Activated CD8-positive, alpha-beta memory T cell treated with anti-CD3 and anti-CD28 coated beads for 1 hour (primary cell): ENCODE measurements around the gene AGAP2.

ENCODE experiments used
- DNase-seq, 2 donors: peaks; one replicate each; pipeline ENCODE4 v3.0.0-alpha.2; 2020; ENCODE audit warnings: low read depth in 1 of 2; ENCODE audit errors: extremely low read depth in 1 of 2

AGAP2 gene

DNA sequence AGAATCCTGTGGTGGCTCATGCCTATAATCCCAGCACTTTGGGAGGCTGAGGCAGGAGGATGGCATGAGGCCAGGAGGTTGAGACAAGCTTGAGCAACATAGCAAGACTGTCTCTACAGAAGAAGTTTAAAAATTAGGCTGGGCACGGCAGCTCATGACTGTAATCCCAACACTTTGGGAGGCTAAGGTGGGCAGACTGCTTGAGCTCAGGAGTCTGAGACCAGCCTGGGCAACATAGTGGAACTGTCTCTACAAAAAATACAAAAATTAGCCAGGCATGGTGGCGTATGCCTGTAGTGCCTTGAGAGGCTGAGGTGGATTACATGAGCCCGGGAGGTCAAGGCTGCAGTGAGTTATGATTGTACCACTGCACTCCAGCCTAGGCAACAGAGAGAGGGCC is 29.3 kb upstream of the AGAP2 start:
- no peak for DNase-seq

DNA sequence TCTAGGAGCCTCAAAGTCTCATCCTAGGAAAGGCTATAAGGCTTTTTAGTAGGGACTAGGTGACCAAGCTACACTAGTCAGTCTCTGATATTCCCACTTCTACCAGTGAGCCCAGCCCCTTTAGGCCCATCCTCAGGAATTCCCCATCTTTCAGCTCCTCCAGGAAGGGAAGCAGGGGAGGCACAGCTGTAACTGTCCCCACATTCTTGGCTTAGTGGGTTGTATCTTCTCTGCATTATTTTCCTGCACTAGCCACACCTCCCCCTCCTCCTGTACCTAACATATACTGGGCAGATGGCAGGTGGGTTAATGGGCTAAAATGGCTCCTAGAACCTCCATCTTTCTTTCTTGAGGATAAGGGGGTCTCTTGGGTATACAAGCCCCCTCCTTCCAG is 28.8 kb upstream of the AGAP2 start:
- no peak for DNase-seq

DNA sequence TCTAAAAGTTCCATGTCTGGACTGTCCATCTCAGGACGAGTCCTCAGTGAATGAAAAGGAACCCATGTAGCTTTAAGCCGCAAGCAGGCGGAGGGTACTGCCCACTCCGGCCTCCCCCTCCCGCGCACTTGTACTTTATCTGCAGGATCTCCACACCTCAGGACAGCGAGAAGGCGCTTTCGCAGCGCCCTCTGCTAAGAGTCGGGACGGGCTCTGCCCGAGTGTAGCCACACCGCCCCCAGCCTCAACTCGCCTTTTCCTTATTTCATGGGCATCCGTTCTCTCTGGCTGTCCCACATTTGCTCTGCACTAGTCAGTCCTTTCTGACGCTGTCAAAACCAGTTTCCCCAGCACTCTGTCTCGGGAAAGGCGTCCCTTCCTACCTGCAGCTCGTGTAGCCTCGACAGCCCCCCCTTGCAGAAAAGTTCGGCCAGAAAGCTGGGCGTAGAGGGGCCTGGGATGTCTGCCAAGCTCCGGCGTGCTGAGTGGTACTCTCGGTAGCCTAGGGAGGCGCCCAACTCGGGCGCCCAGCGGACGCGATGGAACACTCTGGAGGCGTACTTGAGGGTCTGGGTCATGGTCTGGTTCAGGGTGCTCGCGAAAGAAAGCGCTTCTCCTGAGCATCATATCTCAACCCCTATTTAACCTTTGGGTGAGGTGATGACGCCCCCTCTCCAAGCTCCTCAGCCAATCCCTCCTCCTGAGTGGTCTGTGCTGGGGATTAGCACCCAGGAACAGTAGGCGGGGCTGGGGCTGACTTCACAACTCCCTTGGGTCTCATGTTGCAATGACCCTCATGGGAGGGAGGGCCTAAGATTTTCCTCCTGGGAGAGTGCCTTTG is 28.1 kb upstream of the AGAP2 start, which contains the start of gene CYP27B1:
Gene CYP27B1 (minus strand): TSS at position 615 of the 841 bp plus-strand sequence. CDS start 37 bp downstream, at position 578.
- DNase-seq, result no peak

DNA sequence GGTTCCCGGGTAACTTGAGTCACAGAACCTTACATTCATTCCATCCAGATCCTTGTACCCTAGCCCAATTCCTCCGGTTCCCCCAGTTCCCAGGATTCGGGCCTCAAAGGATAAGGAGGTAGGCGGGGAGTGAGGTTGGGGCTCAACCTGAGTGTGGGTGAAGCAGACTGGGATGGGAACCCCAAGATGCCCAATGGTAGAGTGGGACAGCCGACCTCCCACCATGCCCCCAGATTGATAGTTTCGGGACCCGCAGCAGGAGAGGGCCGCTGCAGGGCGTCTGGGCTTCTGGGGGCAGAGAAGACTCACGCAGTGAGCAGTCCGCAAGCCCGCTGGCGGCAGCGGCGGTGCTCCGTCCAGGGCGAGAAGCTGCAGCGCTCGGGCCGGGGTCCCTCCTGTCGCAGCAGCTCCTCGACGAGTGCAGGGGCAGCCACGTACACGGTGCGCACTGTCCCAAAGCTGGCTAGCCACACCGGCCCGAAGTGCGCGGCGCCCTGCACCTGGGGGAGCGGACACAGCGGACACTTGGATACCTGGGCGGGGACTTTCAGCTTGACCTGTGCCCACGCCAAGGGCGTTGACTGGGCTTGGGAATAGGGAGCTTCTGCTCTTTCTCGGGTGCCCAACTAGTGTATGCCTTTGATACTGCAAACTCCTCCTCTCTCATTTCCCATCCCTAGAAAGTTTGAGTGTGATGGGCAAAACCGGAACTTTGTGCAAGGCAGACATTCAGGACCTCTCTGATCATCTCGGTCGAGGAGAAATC is 27.3 kb upstream of the AGAP2 start:
- no peak for DNase-seq

DNA sequence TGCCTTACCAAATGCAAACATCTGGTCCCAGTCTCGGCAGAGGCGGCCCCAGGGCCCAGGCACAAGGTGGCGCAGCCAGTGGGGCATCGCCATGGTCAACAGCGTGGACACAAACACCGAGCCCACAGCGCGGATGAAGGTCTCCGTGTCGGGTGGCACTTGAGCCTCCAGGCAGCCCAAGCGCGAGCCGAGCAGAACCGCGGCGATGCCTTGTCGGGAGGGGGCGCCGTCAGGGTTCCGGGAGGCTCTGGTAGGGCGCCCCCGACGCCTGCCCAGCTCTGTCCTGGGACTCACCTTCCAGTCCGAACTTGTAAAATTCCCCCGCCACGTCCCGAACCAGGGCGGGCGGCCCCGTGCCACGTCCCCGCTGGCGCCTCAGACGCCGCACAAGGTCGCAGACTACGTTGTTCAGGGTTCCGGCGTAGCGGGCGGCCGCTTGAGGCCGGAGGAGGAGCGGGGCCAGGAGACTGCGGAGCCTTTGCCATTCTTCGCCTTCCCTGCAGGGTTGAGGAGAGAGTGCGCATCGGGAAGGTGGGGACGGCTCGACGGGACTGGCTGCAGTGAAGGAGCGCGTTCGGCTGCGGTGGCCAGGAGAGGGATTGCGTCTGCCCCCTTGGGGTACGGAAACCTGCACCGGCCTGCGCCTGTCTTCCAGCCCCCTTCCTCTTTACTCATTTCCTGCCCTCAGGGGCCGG is 26.6 kb upstream of the AGAP2 start:
- no peak for DNase-seq

DNA sequence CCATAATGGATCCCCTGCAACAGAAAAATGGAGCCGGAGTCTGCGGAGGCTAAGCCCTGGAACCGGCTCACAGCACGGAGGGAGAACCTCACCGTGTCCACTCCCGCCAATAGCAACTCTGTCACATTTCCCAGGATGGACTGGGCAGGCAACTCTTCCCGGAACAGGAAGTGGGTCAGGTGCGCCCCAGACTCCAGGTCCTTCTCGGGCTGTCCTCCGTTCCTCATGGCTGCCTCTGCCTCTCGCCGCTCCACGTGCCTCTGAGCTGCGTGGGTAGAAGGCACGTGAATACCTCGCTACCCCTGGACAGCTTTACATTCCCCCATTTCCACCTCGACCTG is 26.1 kb upstream of the AGAP2 start:
- DNase-seq, result no peak

DNA sequence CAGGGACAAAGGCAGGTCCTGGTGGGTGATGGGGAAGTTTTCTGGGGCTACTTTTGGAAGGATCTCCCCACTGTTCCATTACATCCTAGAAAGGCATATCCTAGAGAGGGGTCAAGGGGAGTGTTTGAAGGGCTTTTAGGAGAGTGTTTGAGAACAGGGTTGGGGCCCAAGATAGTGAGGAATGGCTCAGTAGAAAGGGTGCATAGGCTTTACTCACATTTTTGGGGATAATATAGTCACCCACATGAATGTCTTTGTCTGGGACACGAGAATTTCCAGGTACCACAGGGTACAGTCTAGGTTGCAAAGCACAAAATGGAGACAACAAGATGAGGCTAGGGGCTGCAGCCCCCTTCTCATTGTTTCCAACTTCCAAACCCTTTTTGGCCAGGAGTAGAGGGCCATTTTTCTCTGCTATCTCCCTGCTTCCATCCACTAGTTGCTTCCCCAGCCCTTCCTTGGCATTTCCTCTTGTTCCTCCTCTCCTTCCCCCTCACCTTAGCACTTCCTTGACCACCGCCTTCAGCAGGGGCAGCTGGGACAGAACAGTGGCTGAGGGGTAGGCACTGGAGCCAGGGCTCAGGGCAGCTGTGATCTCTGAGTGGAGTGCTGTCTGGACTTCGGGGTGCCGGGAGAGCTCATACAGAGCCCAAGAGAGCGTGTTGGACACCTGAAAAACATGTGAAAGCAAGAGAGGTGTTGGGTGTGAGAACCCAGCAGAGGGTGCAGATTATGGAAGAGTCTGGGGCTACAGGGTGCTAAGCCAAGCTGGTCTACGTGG is 25.5 kb upstream of the AGAP2 start:
- no peak for DNase-seq

DNA sequence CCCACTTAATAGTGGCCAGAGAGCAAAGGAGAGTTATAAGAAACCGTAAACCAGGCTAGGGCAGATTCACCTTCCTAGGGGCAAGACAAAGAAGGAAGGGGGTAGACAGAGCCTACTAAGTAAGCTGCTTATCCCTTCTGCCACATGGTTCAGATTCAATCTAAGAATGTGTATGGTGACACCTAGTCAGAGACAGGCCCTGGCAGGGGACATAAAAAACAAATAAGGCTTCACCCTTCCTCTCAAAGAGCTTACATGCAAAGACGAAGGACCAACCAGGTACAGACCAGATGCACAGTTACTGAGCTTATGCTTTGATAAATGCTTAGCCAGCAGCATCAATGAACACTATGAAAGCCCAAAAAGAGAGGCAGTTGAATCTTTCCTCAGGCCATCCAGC is 23.9 kb upstream of the AGAP2 start:
- DNase-seq, result no peak

DNA sequence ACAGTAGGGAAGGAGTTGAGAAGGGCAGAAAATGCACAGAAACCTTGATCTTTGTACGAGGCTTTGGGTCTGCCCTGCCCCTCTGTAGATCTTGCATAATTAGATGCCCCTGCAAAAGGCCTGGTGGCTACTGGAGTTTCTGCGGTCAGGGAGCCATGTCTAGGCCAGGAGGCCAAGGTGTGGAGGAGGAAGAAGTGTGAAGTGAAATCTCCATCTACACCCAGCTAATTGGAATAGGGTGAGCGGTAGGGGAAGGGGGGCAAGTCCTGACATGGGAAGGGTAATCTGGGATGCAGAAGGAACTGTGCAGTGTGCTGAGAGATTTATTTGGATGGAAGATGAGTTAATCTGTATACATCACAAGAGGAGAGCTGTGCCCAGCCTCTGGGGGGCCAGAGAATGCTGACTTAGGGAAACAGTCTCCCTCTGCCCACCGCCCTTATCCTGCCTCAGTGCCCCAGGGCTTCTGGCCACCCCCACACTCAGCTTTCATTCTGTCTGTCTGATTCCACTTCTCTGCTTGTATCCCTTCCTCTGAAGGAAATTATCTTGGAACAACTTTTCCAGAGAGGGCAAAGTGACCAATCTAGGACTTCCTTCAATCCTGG is 23.0 kb upstream of the AGAP2 start:
- no peak for DNase-seq

DNA sequence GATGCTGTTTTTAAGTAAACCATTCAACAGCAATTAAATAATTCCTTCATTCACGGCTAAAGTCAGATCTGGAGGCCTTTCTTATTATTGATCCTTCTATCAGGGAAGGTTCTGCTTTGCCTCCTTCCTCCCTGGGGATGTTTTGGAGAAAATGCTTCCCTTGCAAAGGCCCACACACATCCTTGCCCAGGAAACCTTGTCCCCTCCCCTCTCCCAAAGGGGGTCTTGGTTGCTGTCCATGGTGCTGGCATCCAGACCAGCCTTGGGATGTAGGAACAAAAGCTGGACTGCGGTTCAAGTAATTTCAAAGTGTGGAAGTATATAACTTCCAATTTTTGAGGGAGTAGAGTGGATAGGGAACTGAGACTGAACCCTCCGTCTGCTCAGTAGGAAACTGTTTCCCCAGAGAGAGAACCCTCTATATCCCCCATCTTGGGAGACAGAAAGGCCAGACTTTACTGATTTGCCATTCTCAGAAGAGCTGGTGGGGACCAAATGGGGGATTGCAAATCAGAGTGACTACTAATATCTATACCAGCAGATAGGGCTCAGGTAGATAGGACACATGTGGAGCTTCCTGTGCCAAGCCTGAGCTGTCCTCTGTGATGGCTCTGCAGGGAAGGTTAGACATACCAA is 21.9 kb upstream of the AGAP2 start:
- DNase-seq, result no peak

DNA sequence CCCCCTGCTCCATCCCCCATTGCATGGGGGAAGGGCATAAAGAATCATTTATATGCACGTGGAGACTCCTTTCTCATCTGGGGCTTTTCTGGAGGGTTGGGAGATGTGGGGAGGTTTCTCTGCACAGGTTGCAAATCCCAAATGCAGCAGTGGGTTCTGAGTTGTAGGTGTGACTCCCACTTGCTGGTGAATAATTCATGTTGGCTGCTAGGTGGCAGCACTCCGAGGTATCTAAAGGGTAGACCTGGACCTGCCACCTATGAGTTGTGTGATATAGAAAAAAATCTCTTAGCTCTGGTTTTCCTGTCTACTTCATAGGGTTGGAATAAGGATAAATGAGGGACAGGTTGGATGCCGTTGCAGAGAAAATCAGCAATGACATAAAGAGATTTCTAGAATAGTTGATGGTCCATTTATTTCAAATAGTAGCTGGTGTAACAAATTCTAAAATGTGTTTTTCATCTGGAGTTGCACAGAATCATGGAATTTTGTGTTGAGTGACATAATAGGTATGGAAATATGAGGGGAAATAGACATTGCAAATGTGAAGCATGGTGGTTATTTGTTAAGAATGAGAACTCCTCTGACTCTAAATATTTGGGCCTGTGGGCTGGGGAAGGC is 20.9 kb upstream of the AGAP2 start:
- DNase-seq, result no peak

DNA sequence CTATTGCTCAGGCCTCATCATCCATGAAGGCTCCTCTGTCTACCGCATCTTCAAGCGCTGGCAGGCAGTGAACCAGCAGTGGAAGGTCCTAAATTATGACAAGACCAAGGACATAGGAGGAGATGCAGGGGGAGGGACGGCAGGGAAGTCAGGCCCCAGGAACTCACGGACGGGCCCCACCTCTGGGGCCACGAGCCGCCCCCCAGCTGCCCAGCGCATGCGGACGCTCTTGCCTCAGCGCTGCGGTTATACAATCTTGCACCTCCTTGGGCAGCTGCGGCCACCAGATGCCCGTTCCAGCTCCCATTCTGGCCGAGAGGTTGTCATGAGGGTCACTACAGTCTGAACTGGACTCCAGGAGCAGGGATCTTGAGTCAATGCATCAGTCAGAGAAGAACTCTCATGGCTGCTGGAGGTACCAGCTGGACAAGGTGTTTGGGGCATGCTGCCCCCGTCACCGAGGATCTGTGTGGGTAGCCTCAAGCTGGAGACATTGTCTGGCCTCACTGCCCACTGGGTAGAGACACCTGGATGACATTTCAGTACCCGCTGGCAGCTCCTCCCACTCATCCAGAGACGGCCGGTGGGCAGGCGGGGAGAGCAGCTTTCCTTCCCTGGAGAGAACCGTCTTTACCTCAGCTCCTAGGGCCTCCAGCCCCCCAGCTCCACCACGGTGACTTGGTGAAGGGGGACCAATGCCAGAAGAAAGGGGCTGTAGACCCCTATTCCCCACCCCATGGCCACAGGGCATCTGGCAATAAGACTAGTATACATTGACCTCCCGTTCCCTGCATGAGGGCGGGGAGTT is 20.2 kb upstream of the AGAP2 start:
- DNase-seq, result no peak

DNA sequence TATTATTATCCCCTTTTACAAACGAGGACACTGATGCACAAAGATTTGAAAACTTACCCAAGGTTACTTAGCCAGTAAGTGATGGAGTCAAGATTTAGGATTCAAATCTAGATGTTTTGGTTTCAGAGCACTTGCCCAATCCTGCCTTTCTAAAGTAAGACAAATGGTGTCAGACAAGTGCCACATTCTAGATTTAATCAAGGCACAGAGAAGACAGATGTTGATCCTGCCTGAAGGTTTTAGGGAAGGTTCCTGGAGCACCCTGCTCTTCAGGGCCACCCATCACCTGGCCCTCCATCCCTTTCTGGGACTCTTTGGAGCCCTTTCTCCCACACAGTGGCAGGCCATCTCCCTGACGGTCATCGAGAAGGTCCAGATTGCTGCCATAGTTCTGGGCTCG is 19.2 kb upstream of the AGAP2 start:
- no peak for DNase-seq

DNA sequence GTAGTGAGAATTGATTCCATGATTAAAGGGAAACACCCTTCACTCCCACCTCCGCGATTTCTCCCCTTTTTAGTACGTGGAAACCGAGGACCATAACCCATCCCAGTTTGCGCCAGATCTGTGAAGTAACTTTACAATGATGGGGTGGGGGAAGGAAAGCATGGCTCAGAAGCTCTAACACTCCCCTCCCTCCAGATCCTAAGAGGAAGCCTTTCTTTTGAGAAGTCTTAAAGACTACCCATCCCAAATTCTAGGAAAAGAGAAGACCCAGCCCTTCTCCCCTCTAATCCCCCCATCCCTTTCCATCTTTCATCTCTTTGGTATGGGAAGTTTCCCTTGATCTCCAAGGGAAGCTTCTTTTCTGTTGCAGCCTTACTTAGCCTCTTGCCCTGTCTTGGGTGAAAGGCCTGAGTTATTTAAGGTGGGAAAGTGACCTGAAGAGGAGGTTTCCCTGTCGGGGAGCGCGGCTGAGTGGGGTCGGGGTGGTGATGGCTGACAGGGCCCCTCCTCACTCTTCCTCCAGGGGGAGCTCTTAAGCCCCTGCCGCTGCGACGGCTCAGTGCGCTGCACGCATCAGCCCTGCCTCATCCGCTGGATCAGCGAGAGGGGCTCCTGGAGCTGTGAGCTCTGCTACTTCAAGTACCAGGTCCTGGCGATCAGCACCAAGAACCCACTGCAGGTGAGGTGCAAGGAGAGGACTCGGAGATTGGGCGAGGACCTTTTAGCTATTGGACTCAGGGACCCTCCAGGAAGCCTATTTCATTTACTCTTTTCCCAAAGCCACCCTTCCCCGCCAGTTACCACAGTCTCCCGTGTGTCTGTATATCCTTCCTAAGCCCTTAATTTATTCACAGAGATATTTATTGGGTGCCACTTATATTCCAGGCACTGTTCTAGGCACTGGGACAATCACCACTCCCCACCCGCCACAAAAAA is 18.1 kb upstream of the AGAP2 start:
- DNase-seq, result no peak

DNA sequence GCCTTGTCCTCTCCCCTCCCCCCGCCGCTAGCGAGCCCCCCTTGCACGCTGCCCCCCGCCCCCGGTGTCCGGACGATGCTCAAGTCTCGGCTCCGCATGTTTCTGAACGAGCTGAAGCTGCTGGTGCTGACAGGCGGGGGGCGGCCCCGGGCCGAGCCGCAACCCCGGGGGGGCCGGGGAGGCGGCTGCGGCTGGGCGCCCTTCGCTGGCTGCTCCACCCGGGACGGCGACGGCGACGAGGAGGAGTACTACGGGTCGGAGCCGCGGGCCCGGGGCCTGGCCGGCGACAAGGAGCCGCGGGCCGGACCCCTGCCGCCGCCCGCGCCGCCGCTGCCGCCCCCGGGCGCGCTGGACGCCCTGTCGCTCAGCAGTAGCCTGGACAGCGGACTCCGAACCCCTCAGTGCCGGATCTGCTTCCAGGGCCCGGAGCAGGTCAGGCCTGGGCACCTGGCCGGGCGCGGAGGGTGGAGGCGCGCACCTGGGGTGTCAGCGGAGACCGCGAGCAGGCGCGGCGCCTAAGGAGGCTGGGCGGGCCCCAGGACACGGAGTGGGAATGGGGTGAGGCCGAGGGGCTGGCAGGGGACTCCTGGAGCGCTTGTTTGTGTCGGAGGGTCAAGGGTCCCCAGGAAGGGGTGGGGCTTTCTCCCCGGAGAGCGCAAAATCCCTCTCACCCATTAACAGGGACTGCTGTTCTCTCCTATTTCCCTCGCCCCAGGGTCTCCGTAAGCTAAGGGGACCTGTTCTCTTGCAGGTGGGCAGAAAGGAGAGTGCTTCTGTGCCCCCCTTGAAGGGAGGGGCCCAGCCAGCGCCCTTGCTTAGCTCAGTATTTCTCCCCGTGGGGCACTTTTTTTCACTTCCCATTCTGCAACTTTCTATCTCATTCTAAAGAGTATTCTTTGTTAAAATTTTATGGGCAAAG is 17.2 kb upstream of the AGAP2 start:
- DNase-seq, result no peak

DNA sequence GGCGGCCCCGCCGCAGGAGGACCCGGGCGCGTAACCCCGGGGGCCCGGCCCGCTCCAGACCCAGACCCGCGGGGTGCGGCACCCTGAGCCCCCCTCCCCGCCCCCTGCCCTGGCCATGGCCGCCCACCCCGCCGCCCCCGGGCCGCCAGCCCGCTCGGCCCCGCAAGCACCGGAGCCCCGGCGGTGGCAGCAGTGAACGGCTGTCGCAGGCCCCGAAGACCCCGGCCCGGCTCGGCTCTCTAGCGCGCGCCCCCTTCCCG is 16.6 kb upstream of the AGAP2 start:
- DNase-seq, result no peak
